K562 (cell line): ENCODE measurements around the gene C11orf86. TPM values are rescaled to one million over a fixed set of nuclear protein-coding genes. Genes with fewer than 3 reads are reported as not detected.

Experiments used
- ATF1 ChIP-seq, 2 experiments: fragments of 450-650 bp in 1 of 2; IDR thresholded peaks; 2 replicates each; pipeline ENCODE4 v1.6.1; 2016; ENCODE audit warnings: missing compliant biosample characterization in 1 of 2, missing genetic modification characterization in 1 of 2
- DNMT1 ChIP-seq: fragments of 450-650 bp; IDR thresholded peaks from 2 replicates; pipeline ENCODE4 v1.6.1; 2016; ENCODE audit warnings: antibody characterized with exemption, mild to moderate bottlenecking
- DPF2 ChIP-seq: fragments of 450-650 bp; IDR thresholded peaks from 2 replicates; pipeline ENCODE4 v1.6.1; 2016
- EHMT2 ChIP-seq: fragments of 450-650 bp; IDR thresholded peaks from 2 replicates; pipeline ENCODE4 v1.6.1; 2018; ENCODE audit warnings: antibody characterized with exemption
- EP300 ChIP-seq: IDR thresholded peaks from 2 replicates; pipeline ENCODE4 v1.6.1; 2012; ENCODE audit warnings: low read length, improper control_type of control experiment
- ETV1 ChIP-seq: fragments of 450-650 bp; conservative IDR thresholded peaks from 2 replicates; pipeline ENCODE4 v1.6.1; 2016; ENCODE audit warnings: missing genetic modification characterization, control low read depth, low read depth, missing compliant biosample characterization
- FIP1L1 ChIP-seq: fragments of 200-400 bp; formaldehyde crosslinking; IDR thresholded peaks from 2 replicates; pipeline ENCODE4 v1.6.1; 2018; ENCODE audit warnings: mild to moderate bottlenecking, low read depth, low read length; ENCODE audit not compliant: poor library complexity, severe bottlenecking
- HNRNPK ChIP-seq: fragments of 200-400 bp; formaldehyde crosslinking; IDR thresholded peaks from one replicate; pipeline ENCODE4 v1.6.1; 2018; ENCODE audit warnings: mild to moderate bottlenecking, low read depth, low read length; ENCODE audit not compliant: poor library complexity, severe bottlenecking
- ID3 ChIP-seq, 2 experiments: fragments of 250-450 bp in 1 of 2; fragments of 450-650 bp in 1 of 2; sonication (Bioruptor Pico) in 1 of 2; IDR thresholded peaks; 2 replicates each; pipeline versions ENCODE4 v1.6.1 to v1.8.0; 2016 to 2021; ENCODE audit warnings: mild to moderate bottlenecking in 2 of 2, moderate library complexity in 2 of 2, missing compliant biosample characterization in 1 of 2, missing genetic modification characterization in 1 of 2
- NFE2L1 ChIP-seq: fragments of 450-650 bp; IDR thresholded peaks from 2 replicates; pipeline ENCODE4 v1.6.1; 2016; ENCODE audit warnings: missing genetic modification characterization, low read depth, mild to moderate bottlenecking, missing compliant biosample characterization, moderate library complexity, borderline replicate concordance
- NR4A1 ChIP-seq, 2 experiments: fragments of 250-450 bp in 1 of 2; fragments of 450-650 bp in 1 of 2; sonication (Bioruptor Pico) in 1 of 2; IDR thresholded peaks; 2 replicates each; pipeline versions ENCODE4 v1.4.0 to v1.6.1; 2016 to 2020; ENCODE audit warnings: mild to moderate bottlenecking in 2 of 2, missing compliant biosample characterization in 1 of 2, missing genetic modification characterization in 1 of 2, moderate library complexity in 1 of 2
- POLR3G ChIP-seq: IDR thresholded peaks from 2 replicates; pipeline ENCODE4 v1.6.1; 2011; ENCODE audit not compliant: insufficient read length, insufficient replicate concordance; ENCODE audit errors: extremely low read depth
- SAFB2 ChIP-seq: fragments of 200-400 bp; formaldehyde crosslinking; IDR thresholded peaks from 2 replicates; pipeline ENCODE4 v1.6.1; 2018; ENCODE audit warnings: borderline replicate concordance, low read length, low read depth, moderate library complexity; ENCODE audit not compliant: severe bottlenecking
- TAL1 ChIP-seq: fragments of 450-650 bp; IDR thresholded peaks from 2 replicates; pipeline ENCODE4 v1.6.1; 2016; ENCODE audit warnings: mild to moderate bottlenecking
- TCF15 ChIP-seq: fragments of 250-450 bp; sonication (Bioruptor Pico); IDR thresholded peaks from 2 replicates; pipeline ENCODE4 v1.8.0; 2022; ENCODE audit warnings: moderate library complexity, mild to moderate bottlenecking, inconsistent platforms
- U2AF1 ChIP-seq: fragments of 200-400 bp; formaldehyde crosslinking; optimal IDR thresholded peaks from 2 replicates; pipeline ENCODE3; 2017; ENCODE audit warnings: mild to moderate bottlenecking, low read depth, low read length, moderate library complexity
- USF2 ChIP-seq: sonication (generic); formaldehyde crosslinking; IDR thresholded peaks from 2 replicates; pipeline ENCODE4 v1.5.0; 2020; ENCODE audit warnings: missing genetic modification reagents
- ZBED1 ChIP-seq: IDR thresholded peaks from 2 replicates; pipeline ENCODE4 v1.6.1; 2014
- ZFP1 ChIP-seq: fragments of 450-650 bp; formaldehyde crosslinking; IDR thresholded peaks from 2 replicates; pipeline ENCODE4 v1.4.0; 2020; ENCODE audit warnings: mild to moderate bottlenecking, mixed read lengths
- ZNF589 ChIP-seq: fragments of 200-800 bp; sonication (Bioruptor generic); IDR thresholded peaks from 2 replicates; pipeline ENCODE4 v1.6.1; 2016; ENCODE audit warnings: low read depth, missing genetic modification characterization, missing compliant biosample characterization
- ZNF668 ChIP-seq: fragments of 250-450 bp; sonication (Bioruptor Pico); IDR thresholded peaks from 2 replicates; pipeline ENCODE4 v1.8.0; 2022; ENCODE audit warnings: mild to moderate bottlenecking, inconsistent platforms
- polyA plus RNA-seq, 8 experiments: library from polyadenylated mRNA; depleted of rRNA in 4 of 8; stranded (reverse) in 5 of 8; unstranded in 3 of 8; fragments of >200 nt; fragmentation: Nextera tagmentation in 2 of 8; fragmentation: Illumina TruSeq in 1 of 8; extraction: Ambion mirVana in 2 of 8; extraction: Trizol in 1 of 8; gene quantifications; 2 replicates each; pipeline versions ENCODE4 v1.2.1 to v1.2.3, GENCODE V29; 2011 to 2014; ENCODE audit warnings: inconsistent platforms in 1 of 8, missing spikeins in 1 of 8
- total RNA-seq, 7 experiments: library from RNA; depleted of rRNA in 6 of 7; stranded (reverse); fragments of >200 nt in 6 of 7; fragmentation: Illumina TruSeq in 2 of 7; extraction: Trizol in 2 of 7; gene quantifications; 2 replicates each; pipeline versions ENCODE4 v1.2.1 to v1.2.3, GENCODE V29; 2011 to 2021; ENCODE audit warnings: low replicate concordance in 1 of 7
- TF ChIP-seq, protein P1 (sequence below): fragments of 450-650 bp; IDR thresholded peaks from 2 replicates; pipeline ENCODE4 v1.6.1; 2017; ENCODE audit warnings: antibody characterized with exemption, mild to moderate bottlenecking

C11orf86 gene
- total and polyA plus RNA-seq, 9 of the 15 experiments (the other 6 are each of a cell fraction or from before 2014, with no cell fraction given), result not detected

DNA sequence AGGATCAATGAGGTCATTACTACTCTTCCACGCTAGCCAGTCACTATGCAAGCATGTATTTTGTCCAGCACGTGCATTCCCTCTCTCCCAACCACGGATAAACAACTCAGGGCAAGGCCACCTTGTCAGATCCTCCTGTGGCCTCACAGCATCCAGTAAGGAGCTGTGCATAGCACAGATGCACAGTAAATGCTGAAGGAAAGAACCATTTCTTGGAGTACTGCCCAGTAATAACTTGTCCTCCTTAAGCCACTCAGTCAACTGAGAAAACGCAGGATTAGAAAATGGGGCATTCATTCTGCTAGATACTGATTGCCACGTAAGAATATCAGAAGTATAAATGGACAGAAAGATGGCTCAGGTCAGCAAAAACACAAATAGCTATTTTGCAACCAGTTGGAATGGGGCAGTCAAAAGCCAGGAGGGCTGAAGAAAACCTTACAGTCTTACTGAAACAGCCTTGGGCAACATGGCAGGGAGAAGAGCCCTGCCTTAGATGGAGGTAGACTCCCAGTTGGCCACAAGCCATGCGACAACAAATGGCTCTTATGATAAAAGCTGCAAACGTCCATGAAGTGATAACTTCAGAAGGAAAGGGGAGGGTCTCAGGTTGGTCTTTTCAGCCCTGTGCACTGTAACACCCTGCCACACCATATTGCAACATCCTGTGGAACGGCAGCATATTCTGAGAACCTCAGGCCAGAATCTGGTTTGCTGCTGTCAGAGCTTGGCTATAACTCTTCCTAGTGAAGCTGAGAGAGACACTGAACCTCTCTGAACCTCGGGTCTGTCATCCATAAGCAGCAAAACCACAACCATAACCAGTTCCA, 39.9 kb upstream of the C11orf86 start (continued):
- no peak for TF ChIP-seq FIP1L1
- TF ChIP-seq ID3 (CRISPR knock-in tag; IDR thresholded peaks at IDR 0.05), result no peak
- TF ChIP-seq ID3 (tag; IDR thresholded peaks at IDR 0.05), result no peak
- TF ChIP-seq, protein P1, sequence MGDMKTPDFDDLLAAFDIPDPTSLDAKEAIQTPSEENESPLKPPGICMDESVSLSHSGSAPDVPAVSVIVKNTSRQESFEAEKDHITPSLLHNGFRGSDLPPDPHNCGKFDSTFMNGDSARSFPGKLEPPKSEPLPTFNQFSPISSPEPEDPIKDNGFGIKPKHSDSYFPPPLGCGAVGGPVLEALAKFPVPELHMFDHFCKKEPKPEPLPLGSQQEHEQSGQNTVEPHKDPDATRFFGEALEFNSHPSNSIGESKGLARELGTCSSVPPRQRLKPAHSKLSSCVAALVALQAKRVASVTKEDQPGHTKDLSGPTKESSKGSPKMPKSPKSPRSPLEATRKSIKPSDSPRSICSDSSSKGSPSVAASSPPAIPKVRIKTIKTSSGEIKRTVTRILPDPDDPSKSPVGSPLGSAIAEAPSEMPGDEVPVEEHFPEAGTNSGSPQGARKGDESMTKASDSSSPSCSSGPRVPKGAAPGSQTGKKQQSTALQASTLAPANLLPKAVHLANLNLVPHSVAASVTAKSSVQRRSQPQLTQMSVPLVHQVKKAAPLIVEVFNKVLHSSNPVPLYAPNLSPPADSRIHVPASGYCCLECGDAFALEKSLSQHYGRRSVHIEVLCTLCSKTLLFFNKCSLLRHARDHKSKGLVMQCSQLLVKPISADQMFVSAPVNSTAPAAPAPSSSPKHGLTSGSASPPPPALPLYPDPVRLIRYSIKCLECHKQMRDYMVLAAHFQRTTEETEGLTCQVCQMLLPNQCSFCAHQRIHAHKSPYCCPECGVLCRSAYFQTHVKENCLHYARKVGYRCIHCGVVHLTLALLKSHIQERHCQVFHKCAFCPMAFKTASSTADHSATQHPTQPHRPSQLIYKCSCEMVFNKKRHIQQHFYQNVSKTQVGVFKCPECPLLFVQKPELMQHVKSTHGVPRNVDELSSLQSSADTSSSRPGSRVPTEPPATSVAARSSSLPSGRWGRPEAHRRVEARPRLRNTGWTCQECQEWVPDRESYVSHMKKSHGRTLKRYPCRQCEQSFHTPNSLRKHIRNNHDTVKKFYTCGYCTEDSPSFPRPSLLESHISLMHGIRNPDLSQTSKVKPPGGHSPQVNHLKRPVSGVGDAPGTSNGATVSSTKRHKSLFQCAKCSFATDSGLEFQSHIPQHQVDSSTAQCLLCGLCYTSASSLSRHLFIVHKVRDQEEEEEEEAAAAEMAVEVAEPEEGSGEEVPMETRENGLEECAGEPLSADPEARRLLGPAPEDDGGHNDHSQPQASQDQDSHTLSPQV, result peak; percentile 60
- no peak for TF ChIP-seq ZNF589 (CRISPR knock-in tag)
- TF ChIP-seq SAFB2, result no peak
- no peak for TF ChIP-seq U2AF1
- TF ChIP-seq ETV1, result no peak
- no peak for TF ChIP-seq ATF1 (CRISPR knock-in tag; IDR thresholded peaks at IDR 0.05)
- peak; percentile 22; the same call in 1 of the 2 replicates for TF ChIP-seq ATF1 (tag; IDR thresholded peaks at IDR 0.05)
- no peak for TF ChIP-seq ZBED1
- TF ChIP-seq ZNF668 (CRISPR knock-in tag), result no peak
- TF ChIP-seq EHMT2, result peak; percentile 90
- no peak for TF ChIP-seq HNRNPK
- TF ChIP-seq NFE2L1, result no peak
- TF ChIP-seq EP300, result peak; percentile 74
- TF ChIP-seq DPF2, result peak; percentile 83
- TF ChIP-seq DNMT1, result no peak
- no peak for TF ChIP-seq USF2 (CRISPR knock-in tag)
- no peak for TF ChIP-seq NR4A1 (CRISPR knock-in tag; IDR thresholded peaks at IDR 0.05)
- TF ChIP-seq NR4A1 (tag; IDR thresholded peaks at IDR 0.05), result no peak
- peak; percentile 75 for TF ChIP-seq TAL1
- no peak for TF ChIP-seq ZFP1 (CRISPR knock-in tag)
- no peak for TF ChIP-seq POLR3G
- no peak for TF ChIP-seq TCF15 (CRISPR knock-in tag)
